Stimulated activated naive B cell treated with anti-CD40 and anti-IgM and Interleukin-4, amounts not matched to agents 10 μg/mL and 1 μg/mL and 100 μg/mL, for 72 hours (primary cell): ENCODE data around the gene WNT7B.
A peak's percentile ranks its signal among the peaks of the same experiment; 100 is the strongest.

Source experiments
- ATAC-seq, 2 donors: fragments of 150-1000 bp; cut with Tn5 transposase; replicated peaks; 2 replicates each; pipeline ENCODE4 v1.10.0; 2021; ENCODE audit warnings: moderate library complexity in 1 of 2
- DNase-seq: peaks from one replicate; pipeline ENCODE4 v3.0.0; 2021
- H3K27ac Mint-ChIP-seq: one replicate; pipeline ENCODE4 v1.8.0; 2022; ENCODE audit warnings: mild to moderate bottlenecking, mixed read lengths
- H3K27me3 Mint-ChIP-seq, 2 donors: one replicate each; pipeline ENCODE4 v1.8.0; 2022; ENCODE audit warnings: mixed read lengths in 2 of 2
- H3K36me3 Mint-ChIP-seq, 2 donors: one replicate each; pipeline ENCODE4 v1.8.0; 2022; ENCODE audit warnings: mixed read lengths in 2 of 2, mild to moderate bottlenecking in 1 of 2
- H3K4me1 Mint-ChIP-seq, 2 donors: one replicate each; pipeline ENCODE4 v1.8.0; 2022; ENCODE audit warnings: mixed read lengths in 2 of 2, mild to moderate bottlenecking in 1 of 2
- H3K4me3 Mint-ChIP-seq, 2 donors: one replicate each; pipeline ENCODE4 v1.8.0; 2022; ENCODE audit warnings: mild to moderate bottlenecking in 2 of 2, mixed read lengths in 2 of 2, moderate library complexity in 1 of 2
- H3K9me3 Mint-ChIP-seq, 2 donors: one replicate each; pipeline ENCODE4 v1.8.0; 2022; ENCODE audit warnings: mixed read lengths in 2 of 2, mild to moderate bottlenecking in 1 of 2

The WNT7B gene

DNA sequence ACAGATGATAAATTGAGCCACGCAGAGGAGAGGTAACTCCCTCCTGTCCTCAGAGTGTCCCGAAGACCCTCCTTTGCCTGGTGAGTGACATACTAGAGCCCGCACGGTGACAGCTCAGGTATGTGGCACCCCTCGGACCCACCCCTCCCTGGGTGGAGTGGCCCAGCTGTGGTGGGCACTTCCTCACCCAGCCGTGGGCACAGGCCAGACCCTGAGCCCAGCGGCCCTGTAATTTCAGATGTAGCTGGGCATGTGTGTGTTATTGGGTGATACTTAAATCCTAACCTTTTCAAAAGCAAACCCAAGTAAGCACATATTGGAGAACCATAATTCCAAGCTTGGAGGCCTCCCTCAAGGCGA is 93.2 kb downstream of the WNT7B start:
- Mint-ChIP-seq H3K27ac (no peak overlapping the region), H3K27me3 (peaks cover 62 to 81% of the 10 kb centered on the region in 2 donors), H3K9me3 (no peaks in the 10 kb centered on the region), H3K4me1 (peaks cover 1 to 3% of the 10 kb centered on the region in 2 donors), H3K36me3 (no peaks in the 10 kb centered on the region), H3K4me3 (no peak overlapping the region)
- DNase-seq = no peak
- no peak for ATAC-seq

DNA sequence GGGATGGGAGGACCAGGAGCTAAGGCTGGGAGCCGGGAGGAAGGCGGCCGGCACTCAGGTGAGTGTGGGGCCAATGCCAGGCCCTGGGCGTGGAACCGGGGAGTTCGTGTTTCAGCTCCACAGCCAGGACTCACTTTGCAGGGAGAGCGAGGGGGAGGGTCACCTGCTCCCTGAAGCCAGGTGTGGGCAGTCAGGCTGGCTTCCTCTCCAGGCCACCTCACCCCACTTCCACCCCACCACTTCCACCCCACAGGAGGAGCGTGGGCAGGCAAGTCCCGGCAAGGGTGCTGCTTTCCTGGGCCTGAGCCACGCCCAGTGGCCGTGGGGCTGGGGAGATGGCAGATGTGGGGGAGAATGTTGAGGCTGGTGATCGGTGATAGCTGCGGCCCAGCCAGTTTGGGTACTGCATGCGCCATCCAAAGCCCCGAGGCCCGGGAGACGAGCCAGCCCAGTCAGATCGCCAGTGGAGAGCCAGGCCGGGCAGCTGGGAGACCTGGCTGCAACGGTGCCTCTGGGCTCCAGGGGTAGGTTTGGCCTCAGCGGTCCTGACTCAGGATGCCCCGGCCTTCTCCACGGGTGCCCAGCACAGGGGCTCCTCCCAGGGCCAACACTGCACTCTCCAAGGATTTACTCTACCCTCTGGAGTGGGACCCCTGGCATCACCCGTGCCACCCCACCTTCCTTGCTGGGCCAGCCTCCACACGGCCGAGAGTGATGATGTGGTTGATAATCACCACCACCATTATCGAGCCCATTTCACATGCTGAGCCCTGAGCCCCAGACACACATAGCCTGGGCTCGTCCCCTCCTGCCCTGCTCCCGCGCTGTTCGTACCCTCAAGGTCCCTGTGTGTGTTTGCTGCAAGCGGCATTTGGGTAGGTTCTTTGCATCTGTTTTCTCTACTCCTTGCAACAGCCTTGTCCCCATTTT is 93.8 kb downstream of the WNT7B start:
- no peak for DNase-seq
- Mint-ChIP-seq H3K36me3 (no peaks in the 10 kb centered on the region), H3K4me3 (no peak overlapping the region), H3K4me1 (peaks cover 1 to 8% of the 10 kb centered on the region in 2 donors), H3K27me3 (peaks cover 62 to 81% of the 10 kb centered on the region in 2 donors), H3K9me3 (no peaks in the 10 kb centered on the region), H3K27ac (no peak overlapping the region)
- ATAC-seq = no peak

DNA sequence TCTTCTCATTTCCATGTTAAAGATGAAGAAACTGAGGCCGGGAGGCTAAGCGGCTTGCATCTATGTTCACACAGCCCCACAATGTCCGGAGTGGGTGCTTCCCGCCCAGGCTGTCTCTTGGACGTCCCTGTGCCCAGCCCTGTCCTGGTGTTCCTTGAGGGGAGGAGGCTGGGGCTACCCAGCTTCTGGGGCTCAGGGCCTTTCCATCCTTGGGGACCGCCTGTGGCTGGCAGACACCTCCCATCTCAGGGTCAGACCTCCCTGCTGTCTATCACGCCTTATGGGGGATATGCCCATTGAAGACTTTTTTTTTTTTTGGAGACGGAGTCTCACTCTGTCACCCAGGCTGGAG is 95.5 kb downstream of the WNT7B start:
- no peak overlapping the region for H3K4me3 Mint-ChIP-seq
- no peaks in the 10 kb centered on the region for H3K9me3 Mint-ChIP-seq
- no peak overlapping the region for H3K27ac Mint-ChIP-seq
- ATAC-seq (no peak), DNase-seq (no peak)
- peaks cover 66 to 93% of the 10 kb centered on the region in 2 donors for H3K27me3 Mint-ChIP-seq
- no peaks in the 10 kb centered on the region for H3K36me3 Mint-ChIP-seq
- peaks cover 6 to 8% of the 10 kb centered on the region in 2 donors for H3K4me1 Mint-ChIP-seq

DNA sequence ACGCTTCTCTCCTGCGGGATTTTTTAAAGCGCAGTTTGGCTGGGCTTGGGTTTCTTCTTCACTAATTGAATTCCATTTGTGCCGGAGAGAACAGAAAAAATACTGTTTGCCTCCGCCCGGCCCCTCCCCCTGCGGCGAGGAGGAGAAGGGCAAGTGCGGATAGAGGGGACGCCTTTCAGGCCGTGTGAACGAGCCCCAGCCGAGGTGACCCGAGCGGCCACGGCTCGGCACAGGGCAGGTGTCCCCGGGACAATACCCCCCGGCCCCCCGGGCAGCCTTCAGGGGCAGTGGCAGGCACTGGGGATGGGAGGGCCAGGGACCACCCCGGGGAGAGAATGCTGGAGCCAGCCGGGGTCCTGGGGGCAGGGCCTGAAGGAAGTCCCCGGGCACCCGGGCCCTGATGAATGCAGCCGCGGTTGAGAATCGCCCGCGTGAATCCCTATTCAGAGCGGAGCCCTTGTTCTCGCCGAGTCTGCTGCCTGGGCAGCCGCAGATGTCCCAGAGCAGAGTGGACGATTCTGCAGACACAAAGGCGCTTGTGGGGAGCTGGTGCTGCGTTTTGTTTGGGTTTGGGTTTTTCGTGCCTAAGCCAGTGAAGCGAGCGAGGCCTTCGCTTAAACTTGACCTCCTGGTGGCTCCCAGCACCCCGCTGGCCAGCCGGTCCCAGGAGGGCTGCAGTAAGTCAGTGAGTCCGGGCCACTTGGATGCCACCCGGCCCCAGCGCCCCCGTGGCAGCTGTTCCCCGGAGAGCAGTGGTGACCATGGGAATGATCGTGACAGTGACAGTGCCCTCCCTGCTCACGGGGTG is 96.0 kb downstream of the WNT7B start:
- no peaks in the 10 kb centered on the region for H3K36me3 Mint-ChIP-seq
- H3K9me3 Mint-ChIP-seq = no peaks in the 10 kb centered on the region
- H3K4me1 Mint-ChIP-seq = peaks cover 6 to 8% of the 10 kb centered on the region in 2 donors
- H3K27ac Mint-ChIP-seq = no peak overlapping the region
- no peak for ATAC-seq
- no peak for DNase-seq
- H3K27me3 Mint-ChIP-seq = peaks cover 62 to 92% of the 10 kb centered on the region in 2 donors
- H3K4me3 Mint-ChIP-seq = no peak overlapping the region

DNA sequence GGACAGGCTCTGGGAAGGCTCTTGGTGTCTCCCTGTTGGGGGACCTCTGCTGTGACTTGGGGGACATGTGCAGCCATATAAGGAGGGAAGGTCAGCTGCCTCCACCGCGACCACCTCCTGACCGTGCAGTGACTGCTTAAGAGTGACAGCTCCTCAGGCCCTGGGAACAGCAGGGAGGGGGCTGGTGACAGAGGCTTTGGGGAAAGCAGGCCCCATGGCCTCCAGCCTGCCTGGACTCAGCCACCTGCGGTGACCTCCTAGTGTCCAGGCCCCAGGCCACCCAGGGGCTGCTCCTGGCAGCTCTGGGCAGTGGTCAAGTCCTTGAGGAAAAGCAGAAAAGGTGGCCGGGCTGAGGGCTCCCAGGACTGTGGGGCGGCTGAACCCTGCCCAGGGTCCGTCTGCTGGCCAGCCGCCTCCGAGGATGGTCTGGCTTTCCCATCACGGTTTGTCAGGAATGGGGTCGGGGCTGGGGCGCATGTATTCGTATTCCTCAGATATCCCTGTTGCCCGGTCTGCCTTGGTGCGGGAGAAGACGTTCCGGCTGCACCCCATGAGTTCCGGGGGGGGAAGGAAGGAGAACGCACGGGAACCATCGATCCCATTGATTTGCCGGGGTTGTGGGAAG is 96.8 kb downstream of the WNT7B start:
- H3K4me3 Mint-ChIP-seq = no peak overlapping the region
- H3K36me3 Mint-ChIP-seq = no peaks in the 10 kb centered on the region
- no peak for ATAC-seq
- no peak for DNase-seq
- H3K4me1 Mint-ChIP-seq = peaks cover 6 to 8% of the 10 kb centered on the region in 2 donors
- H3K9me3 Mint-ChIP-seq = no peaks in the 10 kb centered on the region
- H3K27me3 Mint-ChIP-seq = peaks cover 58 to 87% of the 10 kb centered on the region in 2 donors
- peak overlapping the region; percentile 37 for H3K27ac Mint-ChIP-seq

DNA sequence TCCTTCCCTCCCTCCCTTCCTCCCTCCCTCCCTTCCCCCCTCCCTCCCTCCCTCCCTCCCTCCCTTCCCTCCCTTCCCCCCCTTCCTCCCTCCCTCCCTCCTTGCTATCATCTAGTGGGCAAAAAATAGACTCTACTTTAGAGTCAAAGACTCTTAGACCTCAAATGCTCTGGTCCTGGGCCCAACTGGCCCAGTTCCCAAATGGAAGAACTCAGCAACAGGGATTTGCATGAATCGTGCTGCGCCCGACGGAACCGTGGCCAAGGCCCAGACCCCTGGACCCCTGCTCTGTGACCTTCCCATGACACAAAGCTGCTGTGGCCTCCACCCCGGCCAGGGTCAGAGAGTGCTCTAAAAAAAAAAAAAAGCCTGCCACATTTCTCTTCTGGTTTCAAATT is 97.4 kb downstream of the WNT7B start:
- ATAC-seq (no peak), DNase-seq (no peak)
- H3K9me3 Mint-ChIP-seq = no peaks in the 10 kb centered on the region
- H3K27me3 Mint-ChIP-seq = peaks cover 53 to 87% of the 10 kb centered on the region in 2 donors
- H3K4me3 Mint-ChIP-seq = no peak overlapping the region
- H3K36me3 Mint-ChIP-seq = no peaks in the 10 kb centered on the region
- peak overlapping the region; percentile 14 for H3K27ac Mint-ChIP-seq
- peaks cover 6 to 8% of the 10 kb centered on the region in 2 donors for H3K4me1 Mint-ChIP-seq

DNA sequence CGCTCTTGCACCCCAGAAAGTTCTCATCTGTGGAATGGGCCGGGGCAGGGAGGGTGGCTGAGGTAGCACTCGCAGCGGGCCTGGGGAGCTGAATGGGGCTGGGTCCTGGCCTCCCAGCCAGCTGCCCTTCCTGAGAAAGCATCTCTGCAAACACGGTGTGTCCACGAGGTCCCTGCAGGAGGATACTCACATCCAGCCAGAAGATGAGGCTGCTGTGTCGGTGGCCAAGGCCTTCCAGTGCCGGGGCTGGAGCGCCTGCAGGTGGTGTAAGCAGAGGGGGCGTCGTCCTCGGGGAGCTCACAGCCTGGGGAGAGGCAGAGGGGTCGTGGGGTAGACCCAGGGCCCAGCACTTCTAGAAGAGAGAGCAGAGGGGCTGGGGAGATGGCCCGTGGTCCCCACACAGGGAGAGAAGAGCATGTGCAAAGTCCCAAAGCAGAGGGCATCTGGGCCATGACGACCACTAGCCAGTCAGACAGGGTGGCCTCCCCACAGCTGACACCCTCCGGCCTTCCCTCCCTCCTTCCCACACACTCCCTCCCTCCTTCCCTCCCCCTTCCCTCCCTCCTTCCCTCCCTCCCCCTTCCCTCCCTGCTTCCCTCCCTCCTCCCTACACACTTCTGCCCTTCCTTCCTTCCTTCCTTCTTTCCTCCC is 97.9 kb downstream of the WNT7B start:
- Mint-ChIP-seq H3K4me1 (peaks cover 6 to 8% of the 10 kb centered on the region in 2 donors), H3K27me3 (peaks cover 53 to 88% of the 10 kb centered on the region in 2 donors), H3K27ac (no peak overlapping the region), H3K9me3 (no peaks in the 10 kb centered on the region), H3K36me3 (no peaks in the 10 kb centered on the region), H3K4me3 (no peak overlapping the region)
- DNase-seq (no peak), ATAC-seq (no peak)

DNA sequence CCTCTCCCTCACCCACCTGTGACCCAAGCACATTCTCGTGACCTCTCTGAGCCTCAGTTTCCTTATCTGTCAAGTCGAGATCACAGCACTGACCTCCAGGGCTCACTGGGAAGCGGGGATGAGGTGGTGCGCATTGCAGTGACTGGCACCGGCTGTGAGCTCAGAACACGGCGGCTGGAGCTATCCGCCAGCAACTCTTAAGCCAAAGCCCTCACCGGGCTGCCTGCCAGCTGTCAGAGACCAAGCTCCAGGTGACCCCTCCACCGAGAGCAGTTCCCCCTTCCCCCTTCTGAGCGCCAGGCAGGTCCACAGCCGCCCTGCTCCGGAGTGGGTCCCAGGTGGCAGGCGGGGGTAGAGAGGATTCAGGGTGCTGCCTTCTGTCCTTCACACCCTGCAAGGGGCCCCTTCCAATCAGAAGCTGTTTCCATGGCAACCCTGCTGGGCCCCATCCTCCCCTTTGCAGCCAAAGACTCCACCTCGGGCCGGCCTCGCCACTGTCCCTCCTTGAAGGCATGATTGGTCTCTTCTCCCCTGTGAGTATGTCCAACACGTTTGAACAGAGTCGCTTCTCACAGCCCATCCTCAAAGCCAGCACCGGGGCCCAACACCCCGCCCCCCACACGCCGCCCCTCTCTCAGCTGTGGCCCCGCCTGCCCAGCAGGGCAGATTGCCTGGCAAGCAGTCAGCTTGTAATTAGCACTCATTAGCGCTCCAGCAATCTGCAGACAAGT is 98.7 kb downstream of the WNT7B start:
- Mint-ChIP-seq H3K27ac (no peak overlapping the region), H3K27me3 (peaks cover 45 to 83% of the 10 kb centered on the region in 2 donors), H3K4me1 (peaks cover 6 to 8% of the 10 kb centered on the region in 2 donors), H3K4me3 (no peak overlapping the region), H3K36me3 (no peaks in the 10 kb centered on the region), H3K9me3 (peaks cover 2% of the 10 kb centered on the region in 2 donors)
- ATAC-seq = no peak
- DNase-seq = no peak

DNA sequence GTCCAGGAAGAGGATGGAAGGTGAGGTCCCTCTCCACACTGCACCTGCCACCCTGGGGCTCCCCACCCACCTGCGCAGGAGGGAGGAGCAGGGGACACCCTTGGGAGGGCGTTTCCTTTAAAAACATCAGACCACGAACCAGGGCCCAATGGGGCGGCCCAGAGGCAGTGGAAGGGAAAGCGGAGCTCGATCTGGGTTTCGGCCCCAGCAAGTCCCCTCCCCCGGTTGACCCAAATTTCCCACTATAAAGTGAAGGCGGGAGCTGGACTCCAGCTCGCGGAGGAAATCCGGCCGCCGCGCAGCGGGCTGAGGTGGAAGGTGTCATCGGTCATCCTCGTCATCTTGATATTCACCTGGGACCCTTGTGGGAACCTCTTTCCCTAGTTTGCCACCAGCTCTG is 99.3 kb downstream of the WNT7B start:
- Mint-ChIP-seq H3K27me3 (peaks cover 44 to 85% of the 10 kb centered on the region in 2 donors), H3K36me3 (peaks cover 4% of the 10 kb centered on the region in 2 donors), H3K27ac (no peak overlapping the region)

DNA sequence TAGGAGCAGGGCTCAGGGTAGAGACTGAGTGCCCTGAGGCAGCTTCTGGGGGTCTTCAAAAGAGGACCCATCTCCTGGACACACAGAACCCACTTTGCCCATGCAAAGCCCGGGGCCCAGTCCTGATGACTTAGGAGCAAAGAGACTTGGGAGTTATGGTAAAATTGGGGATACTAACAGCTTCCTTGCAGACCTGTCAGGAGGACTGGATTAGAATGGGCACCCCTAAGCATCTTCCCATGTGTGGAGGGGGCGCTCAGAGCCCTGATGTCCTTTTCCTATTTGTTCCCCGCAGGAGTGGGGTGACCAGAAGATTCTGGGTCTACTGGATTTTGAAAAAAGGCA is 100.0 kb downstream of the WNT7B start:
- DNase-seq (no peak), ATAC-seq (no peak)
- Mint-ChIP-seq H3K36me3 (peaks cover 4 to 5% of the 10 kb centered on the region in 2 donors), H3K27ac (no peak overlapping the region), H3K4me1 (peaks cover 6 to 8% of the 10 kb centered on the region in 2 donors), H3K4me3 (no peak overlapping the region), H3K9me3 (peaks cover 8 to 10% of the 10 kb centered on the region in 2 donors), H3K27me3 (peaks cover 37 to 81% of the 10 kb centered on the region in 2 donors)

More for the DNA sequence above, 99.3 kb downstream of the WNT7B start:
- peaks cover 6 to 8% of the 10 kb centered on the region in 2 donors for H3K4me1 Mint-ChIP-seq
- H3K4me3 Mint-ChIP-seq = no peak overlapping the region
- no peak for ATAC-seq
- DNase-seq = no peak
- H3K9me3 Mint-ChIP-seq = peaks cover 6 to 8% of the 10 kb centered on the region in 2 donors

DNA sequence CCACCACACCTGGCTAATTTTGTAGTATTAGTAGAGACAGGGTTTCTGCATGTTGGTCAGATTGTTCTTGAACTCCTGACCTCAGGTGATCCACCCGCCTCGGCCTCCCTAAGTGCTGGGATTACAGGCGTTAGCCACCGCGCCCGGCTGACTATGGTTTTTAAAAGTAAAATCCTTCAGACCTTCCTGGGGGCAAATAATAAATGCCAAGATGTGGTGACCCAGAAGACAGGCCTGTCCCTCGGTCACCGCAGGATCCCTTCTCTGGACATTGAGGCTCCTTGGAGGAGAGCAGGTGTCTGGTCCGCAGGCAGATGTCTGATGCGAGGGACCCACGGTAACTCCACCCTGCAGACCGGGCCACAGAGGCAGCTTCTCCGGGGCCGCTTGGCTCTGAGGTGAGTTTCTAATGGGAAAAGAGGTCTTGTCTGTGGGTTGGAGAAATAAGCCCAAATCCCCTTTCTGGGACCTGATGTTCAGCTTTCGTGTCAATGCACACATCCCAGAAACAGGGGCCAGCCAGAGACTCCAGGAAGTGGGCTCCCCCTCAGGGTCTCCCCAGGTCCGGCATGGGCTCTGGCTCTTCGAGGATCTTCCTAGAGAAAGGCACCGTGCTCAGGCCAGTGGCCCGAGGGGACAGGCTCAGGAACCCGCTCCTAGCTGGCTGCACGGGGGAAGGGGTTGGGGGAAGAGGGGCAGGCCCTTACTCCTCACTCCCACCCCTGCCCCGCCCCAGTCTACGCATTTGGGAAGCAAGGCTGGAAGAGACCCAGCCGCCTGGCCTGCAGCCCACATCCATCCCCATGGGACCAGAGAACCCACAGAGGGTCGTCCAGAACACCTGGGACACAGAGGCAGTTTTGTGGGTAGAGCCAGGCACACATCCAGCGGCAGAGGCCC is 100.6 kb downstream of the WNT7B start:
- ATAC-seq (no peak), DNase-seq (no peak)
- H3K27ac Mint-ChIP-seq = no peak overlapping the region
- peaks cover 8 to 10% of the 10 kb centered on the region in 2 donors for H3K9me3 Mint-ChIP-seq
- H3K4me3 Mint-ChIP-seq = no peak overlapping the region
- H3K36me3 Mint-ChIP-seq = peaks cover 4 to 5% of the 10 kb centered on the region in 2 donors
- peaks cover 37 to 75% of the 10 kb centered on the region in 2 donors for H3K27me3 Mint-ChIP-seq
- H3K4me1 Mint-ChIP-seq = peaks cover 6 to 8% of the 10 kb centered on the region in 2 donors

DNA sequence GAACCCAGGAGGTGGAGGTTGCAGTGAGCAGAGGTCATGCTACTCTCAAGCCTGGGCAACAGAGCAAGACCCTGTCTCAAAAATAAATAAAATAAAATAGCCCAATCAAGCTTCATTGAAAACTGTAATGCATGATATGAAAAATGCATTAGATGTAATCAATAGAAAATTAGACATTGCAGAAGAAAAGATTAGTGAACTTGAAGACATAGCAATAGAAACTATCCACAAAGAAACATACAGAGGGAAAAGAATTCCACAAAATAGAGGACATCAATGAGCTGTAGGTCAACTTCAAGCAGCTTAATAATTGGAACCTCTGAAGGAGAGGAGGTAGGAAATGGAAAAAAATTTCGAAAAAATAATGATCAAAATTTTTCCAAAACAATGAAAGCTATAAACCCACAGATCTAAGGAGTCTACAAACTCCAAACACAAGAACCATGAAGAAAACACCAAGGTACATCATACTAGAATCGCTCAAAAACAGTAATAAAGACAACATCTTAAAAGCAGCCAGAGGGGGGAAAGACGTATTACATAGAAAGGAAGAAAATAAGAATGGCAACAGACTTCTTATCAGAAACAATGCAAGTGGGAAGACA is 104.2 kb downstream of the WNT7B start:
- ATAC-seq (no peak), DNase-seq (no peak)
- Mint-ChIP-seq H3K4me1 (peaks cover 0 to 7% of the 10 kb centered on the region in 2 donors), H3K27me3 (peaks cover 26 to 72% of the 10 kb centered on the region in 2 donors), H3K27ac (no peak overlapping the region), H3K4me3 (no peak overlapping the region), H3K9me3 (peaks cover 10% of the 10 kb centered on the region in 2 donors), H3K36me3 (peaks cover 13 to 16% of the 10 kb centered on the region in 2 donors)
